Fibroblast of skin of left quadriceps (primary cell): Measurements from ENCODE around the gene TRIM77.
"Not testable (repeated sequence)": the region's sequence is repeated elsewhere in the genome, so short reads cannot be mapped to it uniquely, and the experiment has no call there.

ENCODE experiments used
- DNase-seq, 2 experiments: peaks; one replicate each; pipeline ENCODE4 v3.0.0-alpha.2; 2013; ENCODE audit warnings: low read depth in 2 of 2

The TRIM77 gene

DNA sequence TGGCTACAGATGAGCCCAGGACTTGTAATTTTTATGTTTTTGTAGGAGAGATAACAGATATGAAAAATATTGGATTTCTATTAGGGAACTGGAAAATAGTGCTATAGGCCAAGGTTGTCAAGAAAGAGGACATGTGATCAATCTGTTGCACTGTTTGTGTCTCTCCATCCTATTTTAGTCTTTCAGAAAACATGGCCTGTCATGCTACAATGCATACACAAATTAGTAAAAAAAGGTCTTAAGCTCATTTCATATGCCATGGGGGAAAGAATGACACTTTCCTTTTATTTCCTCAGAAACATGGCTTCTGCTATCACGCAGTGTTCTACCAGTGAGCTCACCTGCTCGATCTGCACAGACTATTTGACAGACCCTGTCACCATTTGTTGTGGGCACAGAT, at the start of gene TRIM77:
TRIM77 (plus strand) TSS at position 301 of the 400 bp plus-strand sequence; CDS start at position 301, 0 bp downstream.
- not testable (repeated sequence) for DNase-seq

DNA sequence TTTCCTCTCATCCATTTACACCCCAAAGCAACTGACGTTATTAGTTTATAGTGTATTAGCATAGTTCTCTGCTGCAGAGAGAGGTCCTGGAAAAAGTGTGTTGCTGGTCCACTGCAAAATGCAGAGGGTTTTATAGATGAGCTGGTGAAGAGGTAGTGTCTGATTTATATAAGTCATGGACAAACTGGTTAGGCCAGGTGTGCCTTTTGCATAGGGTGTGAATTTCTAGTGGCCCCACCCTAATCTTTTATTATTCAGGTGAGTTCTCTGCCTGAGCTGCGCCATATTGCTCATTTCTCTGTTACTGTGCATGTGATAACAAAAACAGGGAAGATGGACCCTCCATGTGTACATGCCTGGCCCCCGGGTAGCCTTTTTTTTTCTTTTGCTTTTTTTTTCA, 43.1 kb upstream of the TRIM77 start:
- DNase-seq, result no peak

GRCh38 chr11:89668158-89668557, 41.9 kb upstream of the TRIM77 start:
- not testable (repeated sequence) for DNase-seq

GRCh38 chr11:89669586-89669985, 40.5 kb upstream of the TRIM77 start:
- not testable (repeated sequence) for DNase-seq

DNA sequence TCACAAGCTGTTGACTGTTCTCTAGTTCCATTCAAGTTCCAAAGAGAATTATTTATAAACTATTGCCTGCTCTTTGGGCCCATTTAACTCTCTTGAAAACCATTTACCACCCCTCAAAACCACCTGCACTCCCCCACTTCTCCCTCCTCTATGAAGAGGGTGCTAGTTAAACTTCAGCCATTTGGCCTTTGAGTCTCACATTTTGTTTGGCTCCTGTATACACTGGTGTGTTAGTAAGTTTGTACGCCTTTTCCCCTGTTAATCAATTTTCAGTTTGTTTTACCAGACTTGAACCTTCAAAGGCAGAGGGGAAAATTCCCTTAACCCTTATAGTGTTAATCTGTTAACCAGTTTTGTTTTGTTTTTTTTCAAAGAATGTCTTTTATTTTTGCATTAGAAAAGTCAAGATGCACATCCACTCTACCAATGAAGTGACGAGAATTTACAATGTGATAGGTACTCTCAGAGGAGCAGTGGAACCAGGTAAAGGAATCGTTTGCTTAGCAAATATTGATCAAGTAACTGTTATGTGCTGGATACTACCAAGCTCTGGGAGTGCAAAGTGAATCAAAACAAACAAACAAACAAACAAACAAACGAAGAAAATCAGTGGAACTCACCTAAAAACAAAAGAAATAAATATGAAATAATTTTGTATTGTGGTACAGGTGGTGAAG, 40.0 kb upstream of the TRIM77 start:
- DNase-seq, result not testable (repeated sequence)

GRCh38 chr11:89672547-89672946, 37.6 kb upstream of the TRIM77 start:
- not testable (repeated sequence) for DNase-seq

- DNase-seq, result not testable (repeated sequence)
Measured at GRCh38 chr11:89673380-89673779, 36.7 kb upstream of the TRIM77 start.

- DNase-seq, result not testable (repeated sequence)
Measured at GRCh38 chr11:89675383-89675782, 34.7 kb upstream of the TRIM77 start.

DNA sequence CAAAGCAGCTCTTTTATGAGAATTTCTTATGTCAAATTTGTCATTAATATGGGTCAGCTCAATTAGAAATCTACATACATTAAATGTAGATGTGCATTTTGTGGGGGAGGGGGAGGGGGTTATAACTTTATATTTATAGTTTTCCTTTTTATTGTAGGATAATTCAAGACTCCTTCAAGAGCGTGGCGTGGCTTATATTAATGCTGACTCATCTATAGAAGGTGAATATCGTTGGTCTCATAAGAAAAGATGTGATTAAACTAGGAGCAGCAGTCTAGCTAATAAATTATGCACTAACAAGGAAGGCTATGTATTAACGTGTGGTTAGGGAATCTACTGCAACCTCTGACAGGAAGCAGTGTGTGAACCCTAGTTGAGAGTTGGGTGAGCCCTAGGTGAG, 34.2 kb upstream of the TRIM77 start:
- DNase-seq, result not testable (repeated sequence)

GRCh38 chr11:89707080-89707479, 3.0 kb upstream of the TRIM77 start:
- not testable (repeated sequence) for DNase-seq

DNA sequence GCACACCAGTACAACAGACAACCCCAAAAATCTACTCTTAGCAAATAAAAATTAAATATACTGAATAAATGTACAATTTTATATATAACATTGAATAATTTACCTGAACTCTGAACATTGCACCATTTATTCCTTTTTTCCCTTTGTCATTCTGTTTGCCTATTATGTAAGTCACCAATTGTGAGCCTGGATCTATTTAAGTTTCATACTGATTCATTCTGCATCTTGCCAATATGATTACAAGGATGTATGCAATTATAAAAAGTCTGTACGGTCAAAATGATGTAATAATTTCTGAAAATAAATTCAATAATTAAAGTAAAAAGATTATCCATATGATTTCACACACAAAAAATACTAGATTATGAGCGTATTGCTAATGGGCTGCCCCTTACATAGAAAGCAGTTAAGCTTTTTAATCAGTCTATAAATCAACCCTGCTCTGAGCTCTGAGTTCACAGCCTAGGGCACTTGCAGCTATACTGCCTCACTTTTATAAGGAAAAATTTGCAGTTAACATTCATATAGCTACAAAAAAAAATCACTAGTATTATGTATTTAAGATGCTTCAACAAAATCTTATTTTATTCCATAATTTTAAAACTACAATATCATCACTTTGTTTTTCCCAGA, 14.9 kb downstream of the TRIM77 start:
- DNase-seq, result not testable (repeated sequence)

DNA sequence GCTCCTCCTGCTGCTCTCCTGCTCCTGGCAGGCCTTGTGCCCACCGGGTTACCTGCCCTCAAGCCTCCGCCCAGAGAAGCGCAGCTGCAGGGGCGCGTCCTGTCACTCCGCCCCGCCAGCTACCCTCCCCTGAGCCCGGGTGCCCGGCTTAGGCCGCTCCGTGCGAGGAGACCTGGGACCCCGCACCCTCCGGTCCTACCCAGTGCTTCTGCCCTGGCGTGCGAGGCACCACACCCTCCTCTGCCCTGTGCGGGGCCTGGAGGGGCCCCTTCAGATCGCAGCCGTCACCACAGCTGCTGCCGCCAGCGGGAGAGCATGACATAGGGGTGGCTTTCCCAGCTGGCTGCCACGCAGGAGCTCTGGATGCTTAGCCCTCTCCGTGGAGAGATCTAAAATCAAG, 20.1 kb downstream of the TRIM77 start:
- DNase-seq, result not testable (repeated sequence)

DNA sequence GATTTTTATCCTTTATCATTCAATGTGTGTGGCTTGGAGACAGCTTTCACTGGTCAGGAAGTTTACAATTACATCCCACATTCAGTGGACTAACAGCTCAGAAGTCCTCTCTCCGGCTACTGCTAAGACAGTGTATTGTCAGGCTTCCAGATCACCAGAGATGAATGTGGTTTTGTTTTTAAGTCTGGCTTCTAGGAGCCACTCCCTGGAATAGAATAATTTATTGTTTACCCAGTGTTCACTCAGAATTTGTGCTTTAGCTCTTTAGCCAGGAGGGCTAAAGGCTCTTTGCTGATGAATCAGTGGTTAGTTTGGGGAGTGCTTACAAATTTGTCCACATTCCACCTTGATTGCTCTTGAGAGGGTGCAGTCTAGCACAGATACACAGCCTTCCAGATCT, 26.5 kb downstream of the TRIM77 start:
- DNase-seq, result no peak

- DNase-seq, result no peak
Measured at GRCh38 chr11:89737116-89737515, 27.0 kb downstream of the TRIM77 start.

GRCh38 chr11:89741406-89741805, 31.3 kb downstream of the TRIM77 start:
- DNase-seq, result not testable (repeated sequence)

DNA sequence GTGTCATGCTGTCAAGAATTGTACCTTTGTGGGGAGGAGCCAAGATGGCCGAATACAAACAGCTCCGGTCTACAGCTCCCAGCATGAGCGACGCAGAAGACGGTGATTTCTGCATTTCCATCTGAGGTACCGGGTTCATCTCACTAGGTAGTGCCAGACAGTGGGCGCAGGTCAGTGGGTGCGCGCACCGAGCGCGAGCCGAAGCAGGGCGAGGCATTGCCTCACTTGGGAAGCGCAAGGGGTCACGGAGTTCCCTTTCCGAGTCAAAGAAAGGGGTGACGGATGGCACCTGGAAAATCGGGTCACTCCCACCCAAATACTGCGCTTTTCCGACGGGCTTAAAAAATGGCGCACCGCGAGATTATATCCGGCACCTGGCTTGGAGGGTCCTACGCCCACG, 34.1 kb downstream of the TRIM77 start:
- not testable (repeated sequence) for DNase-seq

- not testable (repeated sequence) for DNase-seq
Measured at GRCh38 chr11:89750822-89751221, 40.7 kb downstream of the TRIM77 start.
